ENCODE results near the gene D2HGDH. TPM values are rescaled to one million over a fixed set of nuclear protein-coding genes. Genes with fewer than 3 reads are reported as not detected.

Gene D2HGDH
- total and polyA plus RNA-seq, 10 donors = 18.8 to 69.8 (median 38.0) TPM

DNA sequence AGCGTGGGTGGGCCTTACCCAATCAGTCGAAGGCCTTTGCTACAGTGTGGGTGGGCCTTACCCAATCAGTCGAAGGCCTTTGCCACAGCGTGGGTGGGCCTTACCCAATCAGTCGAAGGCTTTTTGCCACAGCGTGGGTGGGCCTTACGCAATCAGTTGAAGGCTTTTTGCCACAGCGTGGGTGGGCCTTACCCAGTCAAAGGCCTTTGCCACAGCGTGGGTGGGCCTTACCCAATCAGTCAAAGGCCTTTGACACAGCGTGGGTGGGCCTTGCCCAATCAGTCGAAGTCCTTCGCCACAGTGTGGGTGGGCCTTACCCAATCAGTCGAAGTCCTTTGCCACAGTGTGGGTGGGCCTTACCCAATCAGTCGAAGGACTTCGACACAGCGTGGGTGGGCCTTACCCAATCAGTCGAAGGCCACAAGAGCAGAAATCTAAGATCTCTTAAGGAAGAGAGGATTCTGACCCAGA lies 25.9 kb downstream of the D2HGDH start:
- H3K27me3 ChIP-seq (replicated peaks in 1 of 7) = no peaks in the 10 kb centered on the region
- TF ChIP-seq, protein P1, sequence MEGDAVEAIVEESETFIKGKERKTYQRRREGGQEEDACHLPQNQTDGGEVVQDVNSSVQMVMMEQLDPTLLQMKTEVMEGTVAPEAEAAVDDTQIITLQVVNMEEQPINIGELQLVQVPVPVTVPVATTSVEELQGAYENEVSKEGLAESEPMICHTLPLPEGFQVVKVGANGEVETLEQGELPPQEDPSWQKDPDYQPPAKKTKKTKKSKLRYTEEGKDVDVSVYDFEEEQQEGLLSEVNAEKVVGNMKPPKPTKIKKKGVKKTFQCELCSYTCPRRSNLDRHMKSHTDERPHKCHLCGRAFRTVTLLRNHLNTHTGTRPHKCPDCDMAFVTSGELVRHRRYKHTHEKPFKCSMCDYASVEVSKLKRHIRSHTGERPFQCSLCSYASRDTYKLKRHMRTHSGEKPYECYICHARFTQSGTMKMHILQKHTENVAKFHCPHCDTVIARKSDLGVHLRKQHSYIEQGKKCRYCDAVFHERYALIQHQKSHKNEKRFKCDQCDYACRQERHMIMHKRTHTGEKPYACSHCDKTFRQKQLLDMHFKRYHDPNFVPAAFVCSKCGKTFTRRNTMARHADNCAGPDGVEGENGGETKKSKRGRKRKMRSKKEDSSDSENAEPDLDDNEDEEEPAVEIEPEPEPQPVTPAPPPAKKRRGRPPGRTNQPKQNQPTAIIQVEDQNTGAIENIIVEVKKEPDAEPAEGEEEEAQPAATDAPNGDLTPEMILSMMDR (IDR thresholded peaks at IDR 0.05 in 8 of 11, conservative IDR thresholded peaks at IDR 0.05 in 3 of 11) = no peak
- TF ChIP-seq POLR2A (IDR thresholded peaks at IDR 0.05) (no peak), POLR2AphosphoS5 (IDR thresholded peaks at IDR 0.05) (no peak)
- H3K36me3 ChIP-seq = peaks cover 0 to 71% (median 23%) of the 10 kb centered on the region in 6 donors
- DNase-seq = peak; percentile 38
- intact Hi-C loops (cut with DNase I; ENCODE audit: low total_unique reads) = no loop called here
- WGBS, 5 donors = 78 to 98% (median 85%) methylated on average over 14 to 17 of the region's 17 CpGs
- no peak overlapping the region for H3K27ac ChIP-seq
- H3K9me3 ChIP-seq = peaks cover 0 to 6% (median 4%) of the 10 kb centered on the region in 8 donors
- H3K4me3 ChIP-seq = no peak overlapping the region
- H3K4me1 ChIP-seq = peaks cover 0 to 35% (median 13%) of the 10 kb centered on the region in 6 donors

DNA sequence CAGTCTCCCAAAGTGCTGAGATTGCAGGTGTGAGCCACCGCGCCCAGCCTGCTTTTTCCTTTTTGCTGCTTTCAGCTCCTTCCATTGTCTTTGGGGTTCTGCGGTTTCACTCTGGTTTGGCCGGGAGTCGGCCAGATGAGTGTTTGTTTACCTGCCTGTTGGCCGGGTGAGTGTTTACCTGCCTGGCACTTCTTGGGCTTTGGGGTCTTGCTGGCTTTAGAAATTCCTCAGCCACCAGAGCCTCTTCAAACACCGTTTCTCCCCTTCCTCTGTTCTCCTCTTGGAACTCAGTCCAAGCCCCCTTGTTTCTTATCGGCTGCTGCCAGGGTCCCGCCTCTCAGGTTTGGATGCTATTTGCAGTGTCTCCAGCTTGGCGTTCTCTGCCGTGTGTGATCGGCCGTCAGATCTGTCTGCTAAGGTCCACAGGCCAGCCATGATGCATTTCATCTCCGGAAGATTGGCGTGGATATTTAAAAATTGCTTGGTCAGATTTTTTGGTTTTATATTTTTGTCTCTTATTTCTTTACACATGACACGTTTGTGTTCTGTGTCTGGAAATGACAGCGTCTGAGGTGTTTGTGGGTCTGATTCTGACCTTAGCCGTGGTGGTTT lies 28.0 kb downstream of the D2HGDH start:
- peak; percentile 59 for DNase-seq
- H3K27me3 ChIP-seq (replicated peaks in 1 of 7) = no peaks in the 10 kb centered on the region
- peaks cover 0 to 6% (median 4%) of the 10 kb centered on the region in 8 donors for H3K9me3 ChIP-seq
- TF ChIP-seq POLR2A (IDR thresholded peaks at IDR 0.05) = no peak
- peaks cover 0 to 35% (median 13%) of the 10 kb centered on the region in 6 donors for H3K4me1 ChIP-seq
- intact Hi-C loops (cut with DNase I; ENCODE audit: low total_unique reads) = no loop called here
- peak overlapping the region in 1 of 8 donors; percentile 52 for H3K4me3 ChIP-seq
- H3K36me3 ChIP-seq = peaks cover 0 to 50% (median 8%) of the 10 kb centered on the region in 6 donors
- H3K27ac ChIP-seq = peak overlapping the region in 6 of 8 donors; percentile 17 to 81 (median 66)
- 79 to 89% (median 81%) methylated on average over 18 of the region's 18 CpGs for WGBS, 5 donors

DNA sequence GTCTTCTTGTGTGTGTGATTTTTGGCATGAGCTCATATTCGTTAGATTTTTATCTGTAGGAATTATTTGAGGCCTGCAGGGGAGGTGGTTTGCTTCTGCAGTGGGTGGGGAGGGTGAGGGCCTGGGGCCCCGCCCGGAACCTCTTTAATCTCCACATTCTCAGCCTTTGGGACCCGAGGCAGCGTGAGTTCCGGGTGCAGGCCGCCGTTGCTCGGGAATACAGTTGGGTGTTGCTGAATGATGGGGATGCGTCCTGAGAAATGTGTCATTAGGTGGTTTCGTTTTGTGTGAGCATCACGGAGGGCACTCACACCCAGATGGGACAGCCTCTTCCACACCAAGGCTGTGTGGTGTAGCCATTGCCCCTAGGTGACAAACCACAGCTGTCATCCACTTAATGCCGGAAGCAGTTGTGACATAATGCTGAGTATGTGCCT lies 28.5 kb downstream of the D2HGDH start:
- H3K4me3 ChIP-seq = peak overlapping the region in 1 of 8 donors; percentile 52
- intact Hi-C loops (cut with DNase I; ENCODE audit: low total_unique reads) = no loop called here
- peaks cover 0 to 6% (median 4%) of the 10 kb centered on the region in 8 donors for H3K9me3 ChIP-seq
- H3K27ac ChIP-seq = peak overlapping the region in 6 of 8 donors; percentile 17 to 81 (median 66)
- 55 to 77% (median 70%) methylated on average over 10 to 13 of the region's 13 CpGs for WGBS, 5 donors
- TF ChIP-seq, protein P1 (IDR thresholded peaks at IDR 0.05 in 8 of 11, conservative IDR thresholded peaks at IDR 0.05 in 3 of 11) = no peak
- TF ChIP-seq POLR2AphosphoS5 (IDR thresholded peaks at IDR 0.05) (peak in 2 of 3 donors; percentile 24 to 60), POLR2A (IDR thresholded peaks at IDR 0.05) (no peak)
- no peaks in the 10 kb centered on the region for H3K27me3 ChIP-seq (replicated peaks in 1 of 7)
- peaks cover 0 to 50% (median 3%) of the 10 kb centered on the region in 6 donors for H3K36me3 ChIP-seq
- DNase-seq = peak; percentile 81
- H3K4me1 ChIP-seq = peaks cover 0 to 35% (median 13%) of the 10 kb centered on the region in 6 donors

DNA sequence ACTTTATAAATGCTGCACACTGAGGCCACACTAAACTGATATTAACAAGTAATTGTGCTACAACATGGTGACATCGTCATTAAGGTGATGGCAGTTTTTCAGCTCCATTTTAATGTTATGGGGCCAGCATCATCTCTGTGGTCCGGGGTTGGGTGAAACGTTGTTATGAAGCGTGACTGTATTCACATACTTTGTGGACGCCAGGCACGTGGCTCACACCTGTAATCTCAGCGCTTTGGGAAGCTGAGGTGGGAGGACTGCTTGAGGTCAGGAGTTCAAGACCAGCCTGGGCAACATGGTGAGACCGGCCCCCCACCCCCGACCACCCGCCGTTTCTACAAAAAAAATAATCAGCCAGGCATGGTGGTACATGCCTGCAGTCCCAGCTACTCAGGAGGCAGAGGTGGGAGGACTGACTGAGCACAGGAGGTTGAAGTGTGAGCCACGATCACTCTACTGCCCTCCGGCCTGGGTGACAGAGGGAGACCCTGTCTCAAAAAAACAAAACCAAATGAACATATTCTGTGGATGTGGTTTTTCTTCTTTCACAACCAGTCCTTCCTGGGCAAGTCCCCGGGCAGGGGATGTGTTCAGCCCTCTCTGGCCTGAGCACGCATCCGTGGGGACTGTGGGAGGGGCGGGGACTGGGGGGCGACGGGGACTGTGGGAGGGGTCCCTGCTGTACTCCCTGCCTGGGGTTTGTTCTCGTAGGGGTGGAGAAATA lies 29.3 kb downstream of the D2HGDH start:
- WGBS, 5 donors = 56 to 80% (median 66%) methylated on average over 20 of the region's 20 CpGs
- TF ChIP-seq POLR2AphosphoS5 (IDR thresholded peaks at IDR 0.05) (no peak), POLR2A (IDR thresholded peaks at IDR 0.05) (no peak)
- TF ChIP-seq, protein P1 (IDR thresholded peaks at IDR 0.05 in 8 of 11, conservative IDR thresholded peaks at IDR 0.05 in 3 of 11) = no peak
- no peaks in the 10 kb centered on the region for H3K27me3 ChIP-seq (replicated peaks in 1 of 7)
- H3K36me3 ChIP-seq = peaks cover 0 to 48% (median 2%) of the 10 kb centered on the region in 6 donors
- DNase-seq = peak; percentile 72
- H3K4me1 ChIP-seq = peaks cover 0 to 35% (median 13%) of the 10 kb centered on the region in 6 donors
- intact Hi-C loops (cut with DNase I; ENCODE audit: low total_unique reads) = no loop called here
- peaks cover 0 to 6% (median 4%) of the 10 kb centered on the region in 8 donors for H3K9me3 ChIP-seq
- peak overlapping the region in 6 of 8 donors; percentile 17 to 81 (median 67) for H3K27ac ChIP-seq
- H3K4me3 ChIP-seq = peak overlapping the region in 1 of 8 donors; percentile 52

Measured in spleen (tissue), 11 donors.